ENCODE measurements around the gene NACC1.

- TF ChIP-seq YY1 (IDR thresholded peaks at IDR 0.05; ENCODE audit: insufficient read depth, insufficient read length) (no peak), ZNF274 (IDR thresholded peaks at IDR 0.05; ENCODE audit: low read depth, low read length) (no peak)
These were observed 15.3 kb downstream of the NACC1 start for GRCh38 chr19:13133241-13133870.
